ENCODE measurements around the gene IFITM2.

- TF ChIP-seq EZH2phosphoT487 (IDR thresholded peaks at IDR 0.05; ENCODE audit: insufficient read depth, low read depth), result no peak
- TF ChIP-seq EZH2 (IDR thresholded peaks at IDR 0.05; ENCODE audit: insufficient read depth, poor library complexity, severe bottlenecking), result no peak
These were observed 49.0 kb downstream of the IFITM2 start for GRCh38 chr11:356610-357009.

Data from GM23248 (cell line).